ENCODE data around the gene AP5B1.

AP5B1 gene, protein sequence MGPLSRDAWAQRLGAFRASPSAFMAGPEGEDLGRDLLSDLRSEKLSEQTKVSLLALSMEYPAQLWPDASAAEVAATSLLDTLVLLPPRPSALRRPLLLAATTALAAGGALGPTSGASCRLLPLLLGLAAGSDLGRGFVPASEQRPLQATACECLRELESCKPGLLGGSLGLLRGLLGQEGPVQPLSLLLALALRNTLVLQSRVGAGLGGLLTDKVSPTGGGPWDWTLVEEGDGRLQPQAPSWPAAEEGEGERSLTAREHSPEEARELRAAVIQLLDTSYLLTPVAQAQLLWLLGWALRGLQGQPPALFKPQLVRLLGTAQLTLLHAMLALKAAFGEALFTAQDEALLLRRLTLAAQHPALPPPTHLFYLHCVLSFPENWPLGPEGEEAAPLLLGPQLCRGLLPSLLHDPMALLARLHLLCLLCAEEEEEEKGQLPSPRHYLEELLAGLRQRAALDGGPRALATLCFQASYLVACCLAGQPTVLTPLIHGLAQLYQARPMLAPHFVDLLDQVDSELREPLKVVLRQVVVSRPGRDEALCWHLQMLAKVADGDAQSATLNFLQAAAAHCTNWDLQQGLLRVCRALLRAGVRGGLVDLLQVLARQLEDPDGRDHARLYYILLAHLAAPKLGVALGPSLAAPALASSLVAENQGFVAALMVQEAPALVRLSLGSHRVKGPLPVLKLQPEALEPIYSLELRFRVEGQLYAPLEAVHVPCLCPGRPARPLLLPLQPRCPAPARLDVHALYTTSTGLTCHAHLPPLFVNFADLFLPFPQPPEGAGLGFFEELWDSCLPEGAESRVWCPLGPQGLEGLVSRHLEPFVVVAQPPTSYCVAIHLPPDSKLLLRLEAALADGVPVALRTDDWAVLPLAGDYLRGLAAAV

DNA sequence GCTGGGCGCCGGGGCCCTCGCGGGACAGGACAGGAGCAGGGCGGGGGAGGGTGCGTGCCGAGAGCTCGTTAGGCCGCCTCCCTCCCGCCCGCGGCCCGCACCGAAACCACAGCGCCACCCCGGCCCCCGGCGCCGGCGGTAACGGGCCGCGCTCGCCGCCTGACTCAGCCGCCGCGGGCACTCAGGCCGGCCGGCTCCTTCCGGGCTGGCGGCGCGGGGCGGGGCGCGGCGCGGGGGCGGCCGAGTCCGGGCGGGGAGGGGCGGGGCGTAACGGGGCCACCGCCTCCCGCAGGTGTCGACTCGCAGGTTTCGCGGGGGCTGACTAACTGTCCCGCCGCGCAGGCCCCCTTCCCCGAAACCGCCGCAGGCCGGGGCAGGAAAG lies at the start of gene AP5B1:
Gene AP5B1 (minus strand): TSS at position 207 of the 382 bp plus-strand sequence. CDS start 385 bp downstream, outside the sequence.
- DNase-seq (ENCODE audit: low read depth) = no peak

DNA sequence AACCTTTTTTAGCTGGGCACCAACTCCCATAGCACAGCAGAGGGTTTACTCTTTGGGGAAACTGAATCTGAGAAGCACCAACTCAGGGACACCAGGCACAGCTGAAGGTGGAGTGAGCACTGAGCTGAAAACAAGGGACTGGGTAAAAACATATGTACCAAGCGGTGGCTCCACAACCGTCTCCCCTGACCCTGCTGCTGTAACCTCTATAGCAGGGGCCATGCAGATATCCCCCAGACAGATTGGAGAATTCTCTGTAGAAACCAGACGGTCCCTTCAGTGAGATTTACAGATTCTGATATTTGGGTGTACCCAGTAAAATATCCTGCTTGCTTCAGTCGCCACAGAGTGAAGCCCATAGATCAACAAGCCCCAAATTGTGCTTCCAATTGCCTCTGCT lies 48.7 kb upstream of the AP5B1 start:
- no peak for DNase-seq (ENCODE audit: low read depth)

DNA sequence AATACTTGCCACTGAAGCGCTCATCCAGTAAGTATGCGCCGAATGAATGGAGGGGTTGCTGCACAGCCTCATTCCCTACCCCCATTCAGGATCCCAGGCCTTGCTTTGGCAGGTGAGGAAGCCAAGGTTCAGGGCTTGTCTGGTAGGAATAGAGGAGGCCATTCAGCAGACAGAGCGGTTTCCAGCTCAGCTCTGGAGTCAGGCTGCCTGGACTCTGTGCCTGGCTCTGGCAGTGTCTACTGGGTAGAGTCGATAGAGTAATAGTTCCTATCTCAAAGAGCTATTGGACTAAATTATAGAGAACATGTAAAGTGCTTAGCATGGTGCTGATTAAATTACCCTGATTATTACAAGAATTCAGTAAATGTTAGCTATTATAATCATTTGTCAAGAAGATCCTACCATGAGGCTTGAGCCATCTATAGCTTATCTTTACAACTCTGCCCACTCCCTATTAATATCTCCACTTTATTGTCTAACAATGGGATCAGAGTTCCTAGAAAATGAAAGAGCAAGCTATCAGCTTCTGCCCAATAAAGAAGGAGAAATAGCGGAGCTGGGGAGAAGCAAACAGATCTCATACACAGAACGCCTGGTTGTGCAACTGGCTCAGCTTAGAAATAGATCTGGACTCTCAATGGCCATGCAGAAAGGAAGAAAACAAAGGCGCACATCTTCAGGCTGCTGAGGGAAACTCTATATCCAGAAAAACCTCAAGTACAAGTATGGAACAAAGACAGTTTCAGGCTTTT lies 46.4 kb upstream of the AP5B1 start:
- no peak for DNase-seq (ENCODE audit: low read depth)

DNA sequence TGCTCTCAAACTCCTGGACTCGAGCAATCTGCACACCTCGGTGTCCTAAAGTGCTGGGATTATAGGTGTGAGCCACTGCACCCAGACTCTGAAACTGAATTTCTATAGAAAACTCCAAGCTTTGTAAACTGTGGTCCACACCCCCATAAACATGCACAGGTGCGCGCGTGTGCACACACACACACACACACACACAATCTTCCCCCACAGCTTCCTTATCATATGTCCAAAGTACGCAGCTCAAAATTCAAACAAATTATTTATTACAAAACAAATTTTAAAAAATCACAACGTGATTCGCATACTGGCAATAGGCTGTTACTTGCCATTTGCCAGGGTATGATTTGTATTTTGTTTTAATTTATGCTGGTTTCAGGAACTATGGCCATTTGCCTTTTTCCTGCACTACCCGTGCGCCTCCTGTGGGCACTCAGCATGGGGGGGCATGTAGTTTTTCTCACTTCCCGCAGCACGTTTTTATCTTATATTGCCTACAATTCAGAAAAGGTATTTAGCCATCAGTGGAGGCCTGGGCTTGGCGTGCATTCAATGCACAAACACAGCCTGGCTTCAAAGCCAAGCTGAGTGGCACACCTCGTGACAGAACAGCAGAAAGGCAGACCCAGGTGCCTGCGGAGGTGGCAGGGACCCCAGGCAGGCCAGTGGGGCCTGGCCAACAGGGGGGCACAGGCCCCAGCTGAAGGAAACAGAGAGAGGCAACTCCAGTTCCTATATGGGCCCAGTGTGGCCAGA lies 42.2 kb upstream of the AP5B1 start:
- DNase-seq (ENCODE audit: low read depth) = no peak

DNA sequence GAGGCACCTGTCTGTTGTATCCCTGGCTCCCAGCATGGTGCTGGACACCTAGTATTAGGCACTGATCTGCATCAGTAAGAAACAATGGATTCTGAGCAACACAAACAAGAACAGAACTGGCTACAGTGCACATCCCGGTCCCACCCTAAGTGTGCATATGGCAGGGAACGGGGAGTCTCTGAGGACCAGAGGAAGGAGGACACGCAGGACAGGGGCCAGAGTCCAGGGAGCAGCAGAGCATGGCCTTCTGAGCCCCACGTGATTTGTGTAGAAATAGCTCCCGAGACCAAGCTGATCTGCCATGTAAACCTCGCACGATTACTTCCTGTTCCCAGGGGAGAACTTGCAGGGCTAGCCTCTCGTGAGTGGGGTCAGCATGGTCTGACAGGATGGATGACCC lies 40.3 kb upstream of the AP5B1 start:
- no peak for DNase-seq (ENCODE audit: low read depth)

DNA sequence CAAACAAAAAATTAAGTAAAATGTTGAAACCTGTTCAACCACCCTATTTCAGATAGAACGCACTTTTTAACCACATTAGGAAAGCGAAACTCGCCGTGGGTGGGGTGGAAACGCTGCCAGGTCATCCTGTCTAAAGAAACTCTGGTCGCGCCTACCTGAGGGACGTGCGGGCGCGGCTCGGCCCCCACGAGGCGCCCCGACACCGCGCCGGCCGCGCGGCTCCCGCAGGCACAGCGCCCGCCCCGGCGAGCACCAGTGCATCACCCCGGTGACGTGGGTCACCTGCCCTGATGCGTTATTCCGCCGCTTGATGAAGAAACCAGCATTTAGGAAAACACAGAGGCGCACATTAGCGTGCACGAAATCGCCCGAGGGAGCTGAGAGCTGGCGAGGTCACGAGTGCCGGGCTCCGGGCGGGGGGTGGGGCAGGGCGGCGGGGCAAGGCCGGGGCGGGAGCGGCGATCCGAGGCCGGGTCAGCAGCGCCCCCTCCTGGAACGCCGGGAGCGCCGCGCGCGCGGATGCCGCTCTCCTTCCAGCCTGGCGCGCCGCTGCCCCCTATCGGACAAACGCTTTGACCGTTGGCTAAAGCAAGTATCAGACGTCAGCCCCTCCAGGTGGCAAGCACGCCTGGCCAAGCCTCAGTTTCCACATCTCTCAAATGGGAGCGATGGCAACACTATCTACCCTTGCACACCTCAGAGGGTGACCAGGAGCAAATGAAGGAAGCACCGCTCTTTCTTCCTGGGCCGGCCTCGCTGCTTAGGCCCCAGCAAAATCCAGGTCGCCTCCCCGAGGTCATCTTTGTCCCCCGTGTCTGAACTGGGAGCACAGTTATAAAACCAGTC lies 37.3 kb upstream of the AP5B1 start:
- peak; percentile 17 for DNase-seq (ENCODE audit: low read depth)

DNA sequence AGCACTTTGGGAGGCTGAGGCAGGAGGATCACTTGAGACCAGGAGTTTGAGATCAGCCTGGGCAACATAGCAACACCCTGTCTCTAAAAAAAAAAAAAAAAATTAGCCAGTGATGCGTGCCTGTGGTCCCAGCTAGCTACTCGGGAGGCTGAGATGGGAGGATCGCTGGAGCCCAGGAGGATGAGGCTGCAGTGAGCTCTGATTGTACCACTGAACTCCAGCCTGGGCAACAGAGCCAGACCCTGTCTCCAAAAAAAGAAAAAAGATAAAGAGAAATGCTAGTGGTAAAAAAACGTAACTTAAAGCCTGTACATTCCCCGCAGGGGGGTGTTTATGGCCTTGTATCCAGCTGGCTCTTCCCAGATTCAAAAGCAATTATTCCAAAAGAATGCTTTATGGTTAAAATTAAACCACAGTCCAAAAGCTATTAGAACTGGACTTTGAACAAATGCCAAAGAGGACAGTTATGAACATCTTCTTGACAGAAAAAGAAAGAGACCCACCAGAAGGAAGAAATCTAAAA lies 36.6 kb upstream of the AP5B1 start:
- no peak for DNase-seq (ENCODE audit: low read depth)

DNA sequence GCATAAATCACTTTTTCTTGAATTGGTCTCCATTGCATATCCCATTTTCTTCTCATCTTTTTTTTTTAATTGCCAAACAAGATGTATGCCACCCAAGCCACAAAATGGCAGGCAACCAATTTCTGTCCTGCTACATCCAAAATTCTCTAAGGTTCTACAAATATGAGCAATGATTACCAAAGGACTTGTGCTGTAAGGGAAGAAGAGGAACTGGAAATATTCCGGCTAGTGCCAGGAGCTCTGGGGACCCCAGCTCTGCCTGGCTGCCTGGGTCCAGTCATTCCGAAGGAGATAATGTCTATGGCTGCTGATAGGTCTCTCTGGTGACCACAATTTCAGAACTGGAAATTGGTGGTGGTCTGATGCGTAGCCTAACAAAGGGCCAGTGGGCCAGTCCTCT lies 35.9 kb upstream of the AP5B1 start:
- DNase-seq (ENCODE audit: low read depth) = no peak

DNA sequence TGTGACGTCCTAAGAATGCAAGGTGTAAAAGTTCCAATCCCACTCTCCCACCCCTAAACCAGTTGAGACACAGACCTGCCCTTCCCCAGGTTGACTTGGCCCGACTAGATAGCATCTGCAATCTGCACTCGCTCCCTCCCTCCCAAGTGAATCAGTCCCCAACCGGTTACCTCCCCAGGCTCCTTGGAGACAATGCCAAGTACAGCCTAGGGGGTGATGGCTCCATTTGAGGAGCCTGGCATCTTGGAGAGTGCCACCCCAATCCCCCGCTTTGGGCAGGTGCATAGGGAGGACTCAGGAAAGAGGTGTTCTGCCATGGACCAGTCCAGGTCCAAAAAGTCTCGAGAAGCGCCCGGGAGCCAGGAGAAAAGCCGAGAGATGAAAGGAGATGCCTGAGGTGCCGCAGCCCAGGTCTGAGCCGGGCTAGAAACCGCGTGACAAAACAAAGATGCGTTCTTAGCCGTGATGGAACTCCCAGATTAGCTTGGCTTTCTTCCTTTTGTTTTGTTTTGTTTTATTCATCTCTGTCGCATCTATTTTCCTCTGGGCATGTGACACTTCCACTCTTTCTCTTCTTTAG lies 34.3 kb upstream of the AP5B1 start:
- no peak for DNase-seq (ENCODE audit: low read depth)

DNA sequence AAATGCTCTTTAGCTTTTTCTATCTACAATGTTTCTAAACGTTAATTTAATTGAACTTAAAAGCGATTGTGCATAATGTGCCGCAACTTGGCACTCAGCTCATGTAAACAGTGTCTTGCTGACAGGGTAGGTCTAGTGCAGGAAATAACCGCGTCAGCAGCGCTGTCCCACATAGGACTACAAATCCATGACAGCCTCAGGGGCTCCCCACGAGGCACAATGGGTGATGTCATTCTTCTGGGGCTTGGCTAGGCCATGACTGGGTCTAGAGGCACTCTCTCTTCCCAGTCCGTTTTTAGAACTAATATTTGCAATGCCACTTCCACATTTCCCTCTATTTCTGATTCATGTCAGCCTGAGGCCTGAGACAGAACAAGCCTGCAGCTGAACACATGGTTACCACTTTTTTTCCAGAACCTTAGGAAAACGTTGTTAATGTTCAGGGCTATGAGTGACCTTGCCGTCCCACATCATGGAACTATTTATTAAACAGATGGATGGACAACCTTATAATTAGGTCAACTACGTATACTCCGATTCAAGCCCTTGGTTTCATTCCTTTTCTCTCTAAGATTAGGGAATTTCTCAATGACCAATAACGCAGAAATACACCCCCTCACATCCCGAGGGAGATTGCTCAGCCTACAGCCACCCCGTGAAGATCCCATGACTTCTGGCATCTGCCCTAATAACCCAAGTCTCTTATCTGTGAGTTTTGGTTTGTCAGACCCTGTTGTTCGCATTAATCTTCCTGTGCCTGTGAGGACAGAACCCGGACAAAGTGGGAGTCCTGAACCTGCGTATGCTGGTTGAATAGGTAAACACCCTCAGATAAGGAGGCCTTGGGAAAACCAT lies 33.6 kb upstream of the AP5B1 start:
- DNase-seq (ENCODE audit: low read depth) = no peak

DNA sequence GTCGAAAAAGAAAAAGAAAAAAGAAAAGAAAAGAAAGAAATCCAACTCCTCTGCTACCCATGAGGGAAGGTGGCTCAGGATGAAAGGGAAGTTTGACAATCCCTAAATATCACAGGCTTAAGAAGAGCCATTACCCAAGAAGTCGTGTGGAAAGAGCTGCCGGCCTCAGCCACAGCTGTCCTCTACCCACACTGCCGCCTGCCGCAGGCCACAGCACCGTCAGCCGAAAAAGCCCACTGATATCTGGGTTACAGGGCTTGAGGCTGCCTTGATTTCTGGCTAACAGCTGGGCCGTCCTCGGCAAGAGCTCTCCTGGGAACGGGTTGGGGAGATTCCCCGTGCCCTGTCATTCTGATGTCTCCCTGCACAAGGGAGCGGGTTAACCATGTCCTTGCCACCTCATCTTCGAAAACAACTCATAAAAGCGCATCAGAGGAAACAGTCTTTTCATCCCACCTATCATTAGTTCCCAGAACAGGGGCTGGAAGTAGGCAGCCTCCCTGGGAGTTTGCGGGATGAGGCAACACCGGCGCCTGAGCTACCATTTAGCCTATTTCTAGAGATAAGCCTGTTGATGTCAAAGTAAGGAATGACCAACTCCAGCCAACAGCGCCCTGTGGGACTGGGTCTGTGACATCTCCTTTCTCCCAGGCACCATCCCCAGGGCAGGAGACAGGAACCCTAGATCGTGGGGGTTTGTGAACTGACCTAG lies 31.1 kb upstream of the AP5B1 start:
- DNase-seq (ENCODE audit: low read depth) = no peak

DNA sequence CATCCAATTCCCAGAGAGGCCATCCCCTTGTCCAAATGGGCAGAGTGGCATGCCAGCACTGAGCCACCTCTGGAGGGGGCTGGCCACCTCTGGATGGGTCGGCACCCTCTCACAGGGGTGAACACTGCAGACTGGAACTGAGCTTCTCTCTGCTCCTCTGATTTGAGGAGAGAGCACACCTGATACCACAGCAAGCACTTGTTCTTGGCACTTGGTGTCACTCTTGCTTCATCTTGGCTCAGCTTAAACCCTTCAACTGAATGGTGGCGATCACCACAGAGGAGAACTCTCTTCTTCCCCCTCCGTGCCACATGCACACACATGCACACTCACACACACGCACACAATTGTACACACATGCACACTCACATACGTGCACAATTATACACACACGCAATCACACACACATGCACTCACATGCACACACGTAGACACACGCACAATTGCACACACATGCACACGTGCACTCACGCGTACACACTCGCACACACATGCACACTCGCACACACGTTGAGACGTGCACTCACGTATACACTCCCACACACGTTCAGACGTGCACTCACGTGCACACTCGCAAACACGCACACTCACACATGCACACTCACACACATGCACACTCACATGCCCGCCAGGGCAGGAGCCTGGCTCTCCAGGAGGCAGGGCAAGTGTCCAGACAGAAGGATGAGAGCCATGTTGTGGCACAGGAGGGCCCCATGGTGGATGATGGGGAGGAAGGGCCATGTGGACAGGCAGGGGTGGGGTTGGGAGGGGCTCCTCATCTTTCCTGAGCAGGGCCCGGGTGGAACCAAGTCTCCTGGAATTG lies 29.5 kb upstream of the AP5B1 start:
- no peak for DNase-seq (ENCODE audit: low read depth)

DNA sequence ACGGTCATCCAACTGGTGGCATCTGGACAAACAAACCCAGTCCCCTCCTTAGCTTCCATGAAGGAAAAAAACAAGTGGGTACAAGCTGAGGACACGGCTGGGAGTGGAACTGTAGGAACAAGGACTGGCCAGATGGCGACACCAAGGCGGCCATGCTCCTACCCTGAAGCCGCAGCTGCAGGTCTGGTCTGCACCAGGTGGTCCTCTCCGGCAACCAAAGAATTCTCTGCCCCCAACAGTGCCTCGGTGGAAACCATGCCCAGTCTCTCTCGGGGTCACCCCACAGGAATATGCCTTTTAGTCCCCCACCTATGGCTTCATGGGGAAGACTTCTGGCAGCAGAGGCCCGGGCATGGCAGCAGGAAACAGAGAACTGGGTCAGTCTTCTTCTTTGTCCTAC lies 28.7 kb upstream of the AP5B1 start:
- DNase-seq (ENCODE audit: low read depth) = no peak

DNA sequence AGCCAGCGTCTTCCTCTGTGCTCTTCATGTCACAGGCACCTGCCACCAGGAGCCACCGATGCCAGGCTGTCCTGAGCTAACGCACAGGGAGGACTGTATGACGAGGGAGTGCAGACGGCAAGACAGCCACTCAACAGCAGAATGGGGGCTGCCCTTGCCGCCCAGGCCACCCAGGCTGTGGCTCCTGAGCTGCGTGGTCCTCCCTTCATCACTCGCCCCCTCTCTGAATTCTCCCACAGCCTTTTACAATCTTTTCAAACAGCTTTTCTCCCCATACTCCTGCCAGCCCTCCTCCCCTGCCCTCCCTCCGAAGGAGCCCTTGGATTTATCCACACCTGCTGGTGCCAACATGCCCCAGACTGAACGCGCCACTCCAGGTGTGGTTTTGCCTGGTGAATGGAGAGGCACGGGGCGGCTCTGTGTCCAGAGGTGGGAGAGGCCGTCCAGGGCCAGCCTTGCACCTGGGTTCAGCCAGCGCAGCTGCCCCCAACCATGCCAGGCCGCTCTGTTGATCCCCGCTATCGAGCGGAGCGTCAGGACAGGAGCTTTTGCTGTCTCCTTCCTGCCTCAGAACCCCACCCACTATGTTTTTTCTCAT lies 28.1 kb upstream of the AP5B1 start:
- no peak for DNase-seq (ENCODE audit: low read depth)

DNA sequence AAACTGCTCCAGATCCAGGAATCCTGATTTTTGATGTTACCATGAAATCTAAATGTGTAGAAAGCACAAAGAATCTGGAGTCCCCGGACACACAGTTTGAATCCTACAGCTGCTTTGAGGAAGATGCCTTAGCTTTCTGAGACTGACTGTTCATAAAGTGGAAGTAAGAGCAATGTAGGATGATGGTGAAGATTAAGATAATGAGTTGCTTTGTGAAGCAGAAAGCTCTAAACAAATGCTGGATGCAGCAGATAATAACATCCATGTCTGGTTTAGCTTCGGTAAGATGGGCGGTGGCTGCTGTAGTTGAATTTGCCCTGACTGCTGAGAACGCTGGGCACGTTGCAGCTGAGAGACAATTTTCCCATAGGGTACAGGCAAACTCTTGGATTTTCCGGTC lies 26.2 kb upstream of the AP5B1 start:
- no peak for DNase-seq (ENCODE audit: low read depth)

DNA sequence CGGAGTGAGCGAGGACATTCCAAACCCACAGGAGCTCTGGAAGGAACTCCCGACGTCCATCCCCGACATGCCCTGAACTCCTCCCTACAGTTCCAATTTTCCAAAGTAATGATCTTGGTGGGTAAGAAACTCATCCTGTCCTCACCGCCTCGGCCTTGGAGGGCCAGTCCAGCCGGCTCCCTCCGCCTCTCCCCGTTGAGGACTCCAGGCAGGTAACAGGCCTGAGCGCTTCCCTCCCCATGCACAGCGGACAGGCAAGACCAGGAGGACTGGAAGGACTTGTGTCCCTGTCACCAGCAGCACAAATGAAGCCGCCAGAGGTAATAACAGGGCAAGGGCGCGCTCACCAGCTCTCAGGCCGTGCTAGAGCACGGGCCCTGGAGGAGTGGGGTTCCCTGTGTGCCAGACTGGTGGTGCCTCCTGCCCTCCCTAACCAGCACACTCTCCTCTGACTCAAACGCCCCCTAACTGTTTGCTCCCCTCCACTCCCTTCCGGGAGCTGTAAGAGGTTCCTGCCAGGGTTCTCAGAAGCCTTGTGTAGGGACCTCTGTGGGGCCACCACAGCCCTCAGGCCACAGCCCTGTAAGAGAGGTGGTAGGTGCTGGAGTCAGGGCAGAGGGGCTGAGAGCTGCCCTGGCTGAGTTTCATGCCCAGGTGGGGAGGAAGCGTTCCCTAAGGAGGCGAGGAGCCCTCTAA lies 23.2 kb upstream of the AP5B1 start:
- no peak for DNase-seq (ENCODE audit: low read depth)

DNA sequence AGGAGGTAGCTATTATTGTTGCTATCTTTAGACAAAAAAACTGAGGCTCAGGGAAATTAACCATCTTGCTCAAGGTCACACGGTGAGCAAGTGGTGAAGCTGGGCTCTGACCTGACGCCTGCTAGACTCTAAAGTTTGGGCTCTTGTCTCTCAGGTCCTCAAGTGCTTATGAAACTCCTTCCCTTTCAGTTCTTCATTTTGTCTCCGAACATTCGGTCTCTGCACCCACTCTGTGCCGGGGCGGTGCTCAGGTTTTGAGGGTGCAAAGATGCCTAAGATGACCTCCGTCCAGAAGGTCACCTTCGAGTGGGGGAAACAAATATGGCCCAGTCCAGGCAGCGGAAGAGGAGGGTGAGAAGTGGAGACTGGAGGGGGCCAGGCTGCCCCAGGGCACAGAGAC lies 22.1 kb upstream of the AP5B1 start:
- DNase-seq (ENCODE audit: low read depth) = no peak

All from GM04503 (cell line).